LNCAP (cell line): ENCODE results near the gene VAV1.

Experiments used
- CTCF ChIP-seq: fragments of 450-650 bp; IDR thresholded peaks from 2 replicates; pipeline ENCODE4 v1.5.1; 2017; ENCODE audit warnings: mild to moderate bottlenecking

Gene VAV1

DNA sequence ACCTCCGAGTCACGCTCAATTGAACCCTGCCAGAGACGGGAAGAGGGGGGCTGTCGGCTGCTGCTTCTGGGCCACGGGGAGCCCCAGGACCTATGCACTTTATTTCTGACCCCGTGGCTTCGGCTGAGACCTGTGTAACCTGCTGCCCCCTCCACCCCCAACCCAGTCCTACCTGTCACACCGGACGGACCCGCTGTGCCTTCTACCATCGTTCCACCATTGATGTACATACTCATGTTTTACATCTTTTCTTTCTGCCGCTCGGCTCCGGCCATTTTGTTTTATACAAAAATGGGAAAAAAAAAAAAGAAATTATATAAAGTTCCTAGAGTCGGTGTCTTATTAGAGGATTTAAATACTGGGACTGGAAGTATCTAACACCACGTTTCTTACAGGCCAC lies 21.3 kb upstream of the VAV1 start:
- TF ChIP-seq CTCF = no peak

DNA sequence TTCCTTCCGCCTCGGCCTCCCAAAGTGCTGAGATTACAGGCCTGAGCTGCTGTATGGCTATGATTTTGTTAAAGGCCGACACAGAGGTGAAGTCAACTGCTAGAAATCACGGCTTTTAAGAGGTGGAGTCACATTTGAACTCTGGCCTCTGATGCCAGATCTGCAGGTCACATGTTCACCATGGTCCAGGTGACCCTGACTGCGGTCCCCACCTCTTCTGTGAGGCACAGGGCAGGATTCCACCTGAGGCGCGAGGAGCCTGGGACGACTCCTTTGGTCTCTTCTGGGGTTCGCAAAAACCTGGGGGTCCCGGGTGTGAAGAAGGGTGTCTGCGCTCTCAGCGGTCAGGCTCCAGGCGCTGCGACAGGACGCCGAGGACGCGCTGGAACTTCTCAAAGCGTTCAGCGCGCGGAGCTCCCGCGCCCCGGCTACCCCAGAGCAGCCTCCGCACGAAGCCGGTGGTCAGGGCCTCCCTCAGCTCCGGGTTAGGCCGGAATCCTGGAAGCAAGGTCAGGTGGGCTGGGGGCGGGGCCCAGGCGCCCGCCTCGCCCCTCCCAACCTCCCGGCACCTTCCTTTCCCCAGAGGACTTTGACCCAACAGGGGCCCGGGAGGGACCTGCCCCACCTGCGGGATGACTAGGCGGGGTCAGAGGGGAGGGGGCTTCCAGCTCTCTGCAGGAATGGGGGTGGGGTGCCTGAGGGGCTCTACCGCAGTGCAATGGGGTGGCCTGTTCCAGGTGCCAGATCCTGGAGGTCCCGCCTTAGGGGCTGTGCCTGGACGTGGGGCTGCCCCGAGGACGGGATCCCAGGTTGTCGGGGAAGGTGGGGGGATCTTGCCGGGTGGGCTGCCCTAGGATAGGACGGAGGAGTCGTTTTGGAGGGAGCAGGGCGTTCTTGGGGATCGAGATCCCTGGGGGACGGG lies 20.0 kb upstream of the VAV1 start:
- TF ChIP-seq CTCF = no peak

DNA sequence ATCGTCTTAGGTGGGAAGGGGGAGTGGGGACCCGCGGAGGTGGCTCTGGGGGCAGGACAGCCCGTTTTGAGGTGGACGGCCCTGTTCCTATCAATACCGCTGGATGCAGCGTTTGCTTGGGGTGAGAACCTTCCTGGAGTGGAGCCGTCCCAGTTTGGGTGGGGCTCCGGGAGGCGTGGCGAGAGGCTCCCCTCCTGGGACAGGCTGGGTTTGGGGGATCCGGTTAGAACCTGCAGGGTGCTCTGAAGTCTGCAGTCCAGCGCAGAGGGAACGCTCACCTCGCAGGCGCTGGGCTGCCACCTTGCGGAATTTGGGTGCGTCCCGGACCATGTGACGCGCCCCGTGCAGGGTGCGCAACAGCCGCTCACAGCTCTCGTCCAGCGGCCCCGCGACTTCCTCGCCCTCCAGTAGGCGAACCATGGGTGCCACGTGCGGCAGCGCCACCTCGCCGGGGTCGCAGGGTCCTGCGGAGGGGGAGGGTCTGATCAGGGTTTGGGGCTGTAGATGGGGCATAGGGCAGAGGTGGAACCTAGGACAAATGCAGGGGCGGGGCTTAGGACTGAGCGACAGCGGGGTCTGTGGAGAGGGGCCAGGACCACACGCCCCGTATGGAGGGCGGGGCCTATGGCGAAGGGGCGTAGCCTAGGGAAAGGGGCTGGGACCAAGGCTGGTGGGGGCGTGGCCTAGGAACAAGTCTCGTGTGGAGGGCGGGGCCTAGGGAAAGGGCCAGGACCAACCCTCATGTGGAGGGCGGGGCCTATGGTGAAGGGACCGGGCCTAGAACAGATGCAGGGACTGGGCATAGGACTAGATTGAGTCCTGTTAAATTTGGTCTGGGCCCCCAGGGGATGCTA lies 19.1 kb upstream of the VAV1 start:
- no peak for TF ChIP-seq CTCF

- TF ChIP-seq CTCF = no peak
Observed at GRCh38 chr19:6754136-6754535, 18.4 kb upstream of the VAV1 start.

DNA sequence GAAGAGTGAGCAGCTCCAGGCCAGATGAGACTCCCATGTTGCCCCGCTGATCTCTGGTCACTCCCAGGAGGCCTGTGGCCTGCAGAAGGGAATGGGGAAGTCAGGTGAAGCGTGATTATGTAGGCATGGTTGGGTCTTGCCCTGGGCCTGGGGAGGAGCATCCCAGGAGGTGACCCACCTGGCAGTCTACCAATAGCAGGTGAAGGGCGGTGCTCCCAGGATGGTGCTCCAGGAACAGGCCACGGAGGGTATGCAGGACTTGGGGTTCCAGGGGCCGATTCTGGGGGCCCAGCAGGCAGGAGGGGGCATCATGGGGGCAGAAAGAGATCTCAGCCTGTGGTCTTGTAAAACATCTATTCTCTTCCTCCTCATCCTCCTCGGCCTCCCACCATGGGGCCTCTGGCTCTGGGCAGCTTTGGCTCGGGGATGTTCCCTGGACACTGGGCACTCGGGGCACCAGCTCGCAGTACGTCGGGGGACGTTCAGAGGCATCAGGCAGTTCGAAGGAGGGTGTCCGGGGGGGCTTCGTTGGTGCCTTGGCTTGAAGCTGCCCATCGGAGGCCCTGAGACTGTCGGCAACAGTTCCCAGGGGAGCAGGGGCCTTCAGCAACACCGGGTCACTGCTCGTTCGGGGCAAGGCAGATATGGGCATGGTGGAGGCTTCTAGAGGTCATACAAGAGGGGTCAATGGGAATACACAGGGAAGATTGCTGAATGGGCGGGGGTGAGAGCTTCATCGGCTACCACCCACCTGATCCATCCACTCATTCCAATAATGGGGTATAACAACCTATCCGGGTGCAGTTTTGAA lies 17.6 kb upstream of the VAV1 start:
- no peak for TF ChIP-seq CTCF

GRCh38 chr19:6760606-6761005 lies 11.9 kb upstream of the VAV1 start:
- TF ChIP-seq CTCF = no peak

GRCh38 chr19:6761053-6761676 lies 11.3 kb upstream of the VAV1 start:
- no peak for TF ChIP-seq CTCF
